ENCODE measurements around the gene MPC1L.
A peak's percentile ranks its signal among the peaks of the same experiment; 100 is the strongest.
"Not testable (repeated sequence)": the region's sequence is repeated elsewhere in the genome, so short reads cannot be mapped to it uniquely, and the experiment has no call there.

Gene MPC1L

DNA sequence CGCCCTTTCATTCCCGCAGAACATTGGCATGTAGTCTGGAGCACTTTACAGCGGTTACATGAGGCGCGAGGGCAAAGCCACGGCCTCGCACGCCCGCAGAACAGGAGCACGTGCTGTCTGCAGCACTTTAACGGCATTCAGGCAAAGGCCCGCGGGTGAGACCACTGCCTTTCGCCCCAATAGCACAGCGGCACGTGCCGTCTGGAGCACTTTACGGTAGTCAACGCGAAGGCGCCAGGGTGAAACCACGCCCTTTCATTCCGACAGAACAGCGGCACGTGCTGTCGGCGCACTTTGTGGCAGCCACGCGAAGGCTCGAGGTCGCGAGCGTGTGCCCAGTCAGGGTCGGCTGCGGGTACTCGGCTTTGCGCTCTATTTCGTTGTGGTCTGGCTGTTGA lies at the start of gene MPC1L:
TSS of gene MPC1L (plus strand) at position 290 of the 398 bp plus-strand sequence. CDS start 138 bp downstream, outside the sequence.
- DNase-seq = no peak

GRCh38 chrX:40573763-40574162 lies 49.5 kb upstream of the MPC1L start:
- DNase-seq = no peak

GRCh38 chrX:40575411-40575810 lies 47.8 kb upstream of the MPC1L start:
- DNase-seq = not testable (repeated sequence)

DNA sequence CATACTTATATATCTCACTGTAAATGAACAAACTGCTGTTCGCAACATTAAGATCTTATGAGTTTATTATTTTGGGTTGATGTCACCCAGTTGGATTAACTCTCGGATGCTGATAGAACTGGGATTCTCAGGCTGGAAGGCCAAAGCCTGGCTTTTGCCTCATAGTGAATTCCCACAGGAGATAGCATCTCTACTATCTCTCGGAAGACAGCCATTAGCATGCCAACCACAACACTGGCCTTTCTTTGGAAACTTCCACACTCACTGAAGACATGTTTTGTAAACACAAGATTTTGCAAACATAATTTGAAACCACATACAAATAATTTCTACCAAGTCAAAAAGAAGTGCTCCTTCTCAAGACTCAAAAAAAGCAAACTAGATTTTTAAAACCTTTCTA lies 46.9 kb upstream of the MPC1L start:
- no peak for DNase-seq

GRCh38 chrX:40578039-40578695 lies 45.1 kb upstream of the MPC1L start:
- DNase-seq = no peak

- no peak for DNase-seq
Observed at GRCh38 chrX:40579141-40579540, 44.1 kb upstream of the MPC1L start.

- DNase-seq = no peak
Observed at GRCh38 chrX:40579900-40580536, 43.2 kb upstream of the MPC1L start.

- peak; percentile 69 for DNase-seq
Observed at GRCh38 chrX:40580537-40581335, 42.5 kb upstream of the MPC1L start, which contains the start of gene ATP6AP2. Gene ATP6AP2 (plus strand): TSS chrX:40580970. CDS start chrX:40581066, 96 bp downstream.

- no peak for DNase-seq
Observed at GRCh38 chrX:40581336-40581920, 41.8 kb upstream of the MPC1L start.

GRCh38 chrX:40582178-40582577 lies 41.0 kb upstream of the MPC1L start:
- not testable (repeated sequence) for DNase-seq

DNA sequence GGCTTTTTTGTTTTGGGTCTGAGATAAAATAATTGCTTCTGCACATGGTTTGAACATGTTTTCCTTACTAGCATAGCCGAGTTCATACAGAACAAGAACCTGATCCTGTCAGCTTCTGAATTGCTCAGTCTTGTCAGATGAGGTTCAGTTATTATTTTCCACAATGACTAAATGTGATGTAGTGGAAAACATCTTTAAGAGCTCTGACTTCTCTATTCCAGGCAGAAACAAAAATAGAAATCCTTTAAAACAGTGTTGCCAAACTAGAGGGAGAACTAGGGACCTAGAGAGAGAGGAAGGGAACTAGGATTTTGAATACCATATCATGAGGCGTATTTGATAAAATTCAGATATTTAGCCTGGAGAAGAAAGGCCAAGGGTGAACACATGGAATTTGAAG lies 40.4 kb upstream of the MPC1L start:
- DNase-seq = no peak

- not testable (repeated sequence) for DNase-seq
Observed at GRCh38 chrX:40587623-40588022, 35.6 kb upstream of the MPC1L start.

- DNase-seq = not testable (repeated sequence)
Observed at GRCh38 chrX:40589616-40590321, 33.5 kb upstream of the MPC1L start.

GRCh38 chrX:40603446-40603845 lies 19.8 kb upstream of the MPC1L start:
- no peak for DNase-seq

- DNase-seq = no peak
Observed at GRCh38 chrX:40607381-40607780, 15.8 kb upstream of the MPC1L start.

GRCh38 chrX:40612511-40612910 lies 10.7 kb upstream of the MPC1L start:
- DNase-seq = no peak

- no peak for DNase-seq
Observed at GRCh38 chrX:40615976-40616375, 7.3 kb upstream of the MPC1L start.

DNA sequence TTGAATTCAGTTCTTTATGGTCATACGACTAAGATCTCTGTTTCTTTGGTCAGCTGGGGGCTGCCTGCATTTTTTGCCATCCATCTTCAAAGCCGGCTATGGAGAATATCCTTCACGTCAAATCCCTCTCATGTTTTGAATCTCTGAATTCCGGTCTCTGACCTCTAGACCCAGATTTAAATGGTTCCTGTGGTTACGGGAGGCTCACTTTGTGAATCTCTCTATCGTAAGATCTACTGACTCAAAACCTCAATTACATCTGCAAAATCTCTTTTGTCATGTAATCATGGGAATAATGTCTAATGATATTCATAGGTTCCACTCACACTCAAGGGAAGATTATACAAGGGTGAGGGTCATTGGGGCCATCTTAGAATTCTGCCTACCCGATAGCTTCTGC lies 5.7 kb upstream of the MPC1L start:
- no peak for DNase-seq

DNA sequence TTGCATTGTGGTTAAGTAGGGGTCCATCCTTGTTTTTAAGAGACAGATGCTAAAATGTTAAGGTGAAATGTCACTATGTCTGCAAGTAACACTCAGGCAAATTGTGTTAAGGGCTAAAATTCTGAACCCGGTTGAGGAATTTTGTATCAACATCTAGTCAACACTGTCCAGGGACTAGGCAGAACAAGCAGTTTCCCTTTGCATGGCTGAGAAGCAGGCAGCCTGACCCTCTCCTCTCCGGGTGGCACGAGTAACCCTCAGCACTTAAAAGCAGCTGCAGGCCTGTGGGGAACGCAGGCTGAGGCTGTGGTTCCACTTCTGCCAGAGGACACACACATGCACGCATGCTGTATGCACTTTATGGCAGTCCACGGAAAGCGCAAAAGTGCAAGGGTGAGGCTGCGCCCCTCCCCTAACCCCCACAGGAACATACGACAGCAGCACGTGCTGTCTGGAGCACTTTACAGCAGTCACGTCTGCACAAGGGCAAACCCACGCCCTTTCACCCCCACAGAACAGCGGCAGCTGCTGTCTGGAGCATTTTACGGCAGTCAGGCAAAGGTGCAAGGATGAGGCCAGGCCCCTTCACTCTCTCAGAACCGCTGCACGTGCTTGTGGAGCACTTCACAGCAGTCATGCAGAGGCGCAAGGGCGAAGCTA lies 619 bp upstream of the MPC1L start:
- DNase-seq = no peak

GRCh38 chrX:40623665-40624064 lies 437 bp downstream of the MPC1L start:
- DNase-seq = no peak

GRCh38 chrX:40625294-40625693 lies 2.1 kb downstream of the MPC1L start:
- DNase-seq = no peak

DNA sequence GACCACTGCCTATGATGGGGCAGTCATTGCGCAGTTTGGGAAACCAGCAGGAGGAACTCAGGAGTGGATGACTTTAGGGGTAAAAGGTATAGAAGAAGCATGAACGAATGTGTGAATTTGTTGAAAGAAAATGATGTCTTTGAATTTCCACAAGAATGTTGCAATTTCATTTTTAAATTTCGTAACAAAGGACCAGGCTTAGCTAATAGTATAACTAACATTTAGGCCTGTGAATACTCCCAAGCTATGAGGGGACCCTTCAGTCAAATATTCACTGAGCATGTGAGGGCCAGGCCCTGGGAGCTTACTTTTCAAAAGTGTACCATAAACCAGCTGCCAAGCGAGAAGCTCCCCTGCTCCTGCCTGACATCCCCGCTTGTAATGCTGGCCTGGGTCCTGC lies 5.3 kb downstream of the MPC1L start:
- DNase-seq = no peak
